Left lung (tissue), 10 donors: ENCODE measurements around the gene SZRD1. TPM values are rescaled to one million over a fixed set of nuclear protein-coding genes. Genes with fewer than 3 reads are reported as not detected.

ENCODE experiments used
- ATAC-seq: fragments of 200-7000 bp; cut with Tn5 transposase; one replicate; pipeline ENCODE4 v1.9.1; 2020; ENCODE audit warnings: moderate library complexity
- DNase-seq, 4 donors: peaks; one replicate each; pipeline ENCODE4 v3.0.0-alpha.2; 2013 to 2020
- H3K27ac ChIP-seq, 2 donors: fragments of 200-600 bp; sonication (generic) in 1 of 2; one replicate each; pipeline versions ENCODE4 v1.5.0 to v1.8.0; 2020 to 2021
- H3K27me3 ChIP-seq, 2 donors: fragments of 200-600 bp; sonication (generic) in 1 of 2; one replicate each; pipeline versions ENCODE4 v1.5.0 to v1.8.0; 2020 to 2021
- H3K36me3 ChIP-seq, 2 donors: fragments of 200-600 bp; sonication (generic) in 1 of 2; one replicate each; pipeline versions ENCODE4 v1.5.0 to v1.8.0; 2020 to 2021
- H3K4me1 ChIP-seq, 2 donors: fragments of 200-600 bp; one replicate each; pipeline ENCODE4 v1.8.0; 2021
- H3K4me3 ChIP-seq, 2 donors: fragments of 200-600 bp; sonication (generic) in 1 of 2; one replicate each; pipeline versions ENCODE4 v1.5.0 to v1.8.0; 2020 to 2021; ENCODE audit warnings: mild to moderate bottlenecking in 1 of 2
- H3K9me3 ChIP-seq, 2 donors: fragments of 200-600 bp; sonication (generic) in 1 of 2; one replicate each; pipeline versions ENCODE4 v1.5.0 to v1.8.0; 2020 to 2021
- intact Hi-C, 2 donors: fragments of 100-400 bp; cut with DNase I; formaldehyde crosslinking; loops; one replicate each; pipeline versions ENCODE4 v1.11.2 to v1.14.2; 2022
- polyA plus RNA-seq, 6 donors: library from polyadenylated mRNA; unstranded; fragments of 120-200 nt; gene quantifications; one replicate each; pipeline ENCODE4 v1.2.1, GENCODE V29; 2013; ENCODE audit not compliant: insufficient read length in 6 of 6
- total RNA-seq, 2 donors: library from RNA; stranded (reverse); fragmentation: NEBNext Ultra II Directional; extraction: Animal tissue kit (Norgen Biotek cat#: 25700); gene quantifications; one replicate each; pipeline ENCODE4 v1.2.1, GENCODE V29; 2021
- TF ChIP-seq, protein P1 (sequence below), 2 donors: fragments of 200-600 bp; sonication (generic) in 1 of 2; IDR thresholded peaks; one replicate each; pipeline versions ENCODE4 v1.5.0 to v1.8.0; 2021; ENCODE audit warnings: antibody characterized with exemption in 2 of 2
- donor health status: DM: no; HTN: yes; CAD: no.
- donor health status: DM: no; HTN: no; CAD: no.

The SZRD1 gene
- total and polyA plus RNA-seq, 8 donors: 69.9 to 134 (median 94.9) TPM

- TF ChIP-seq, protein P1, sequence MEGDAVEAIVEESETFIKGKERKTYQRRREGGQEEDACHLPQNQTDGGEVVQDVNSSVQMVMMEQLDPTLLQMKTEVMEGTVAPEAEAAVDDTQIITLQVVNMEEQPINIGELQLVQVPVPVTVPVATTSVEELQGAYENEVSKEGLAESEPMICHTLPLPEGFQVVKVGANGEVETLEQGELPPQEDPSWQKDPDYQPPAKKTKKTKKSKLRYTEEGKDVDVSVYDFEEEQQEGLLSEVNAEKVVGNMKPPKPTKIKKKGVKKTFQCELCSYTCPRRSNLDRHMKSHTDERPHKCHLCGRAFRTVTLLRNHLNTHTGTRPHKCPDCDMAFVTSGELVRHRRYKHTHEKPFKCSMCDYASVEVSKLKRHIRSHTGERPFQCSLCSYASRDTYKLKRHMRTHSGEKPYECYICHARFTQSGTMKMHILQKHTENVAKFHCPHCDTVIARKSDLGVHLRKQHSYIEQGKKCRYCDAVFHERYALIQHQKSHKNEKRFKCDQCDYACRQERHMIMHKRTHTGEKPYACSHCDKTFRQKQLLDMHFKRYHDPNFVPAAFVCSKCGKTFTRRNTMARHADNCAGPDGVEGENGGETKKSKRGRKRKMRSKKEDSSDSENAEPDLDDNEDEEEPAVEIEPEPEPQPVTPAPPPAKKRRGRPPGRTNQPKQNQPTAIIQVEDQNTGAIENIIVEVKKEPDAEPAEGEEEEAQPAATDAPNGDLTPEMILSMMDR (IDR thresholded peaks at IDR 0.05): no peak
- Histone ChIP-seq H3K4me3 (no peak overlapping the region), H3K27ac (no peak overlapping the region), H3K36me3 (no peaks in the 10 kb centered on the region), H3K9me3 (no peaks in the 10 kb centered on the region), H3K4me1 (no peaks in the 10 kb centered on the region), H3K27me3 (no peaks in the 10 kb centered on the region)
- ATAC-seq: no peak
- intact Hi-C loops: no loop called here
- DNase-seq: no peak
Measured at GRCh38 chr1:16430606-16431005, 63.6 kb downstream of the SZRD1 start.

DNA sequence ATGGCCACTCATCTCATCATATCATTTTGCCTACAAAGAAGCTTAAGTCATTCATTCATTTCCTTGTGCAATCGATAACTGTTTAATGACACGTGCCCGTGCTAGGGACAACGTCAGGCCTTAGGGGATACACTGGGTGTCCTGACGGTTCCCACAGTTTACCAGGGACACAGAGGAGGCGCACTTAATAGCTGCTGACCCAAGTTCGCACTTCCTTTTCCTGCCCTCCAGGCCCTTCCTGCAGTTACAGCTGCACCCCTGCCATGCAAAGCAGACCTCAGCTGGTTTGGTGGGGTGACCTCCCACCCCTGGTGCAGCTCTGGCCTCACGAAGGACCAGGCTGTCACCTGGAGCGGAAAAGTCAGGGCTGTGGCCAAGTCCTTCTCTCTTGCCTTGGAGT is 66.0 kb downstream of the SZRD1 start:
- H3K36me3 ChIP-seq: no peaks in the 10 kb centered on the region
- H3K27me3 ChIP-seq: no peaks in the 10 kb centered on the region
- no peak overlapping the region for H3K4me3 ChIP-seq
- no peak overlapping the region for H3K27ac ChIP-seq
- DNase-seq (no peak), ATAC-seq (no peak)
- intact Hi-C loops: no loop called here
- TF ChIP-seq, protein P1 (IDR thresholded peaks at IDR 0.05): no peak
- no peaks in the 10 kb centered on the region for H3K4me1 ChIP-seq
- no peaks in the 10 kb centered on the region for H3K9me3 ChIP-seq

- Histone ChIP-seq H3K27ac (no peak overlapping the region), H3K4me3 (no peak overlapping the region), H3K9me3 (no peaks in the 10 kb centered on the region), H3K4me1 (no peaks in the 10 kb centered on the region), H3K36me3 (no peaks in the 10 kb centered on the region), H3K27me3 (no peaks in the 10 kb centered on the region)
- no peak for ATAC-seq
- no peak for DNase-seq
- intact Hi-C loops: no loop called here
- TF ChIP-seq, protein P1 (IDR thresholded peaks at IDR 0.05): no peak
Measured at GRCh38 chr1:16434007-16434406, 67.0 kb downstream of the SZRD1 start.

- H3K27ac ChIP-seq: no peak overlapping the region
- intact Hi-C loops: no loop called here
- H3K27me3 ChIP-seq: no peaks in the 10 kb centered on the region
- DNase-seq (no peak), ATAC-seq (no peak)
- no peaks in the 10 kb centered on the region for H3K9me3 ChIP-seq
- no peaks in the 10 kb centered on the region for H3K36me3 ChIP-seq
- TF ChIP-seq, protein P1 (IDR thresholded peaks at IDR 0.05): no peak
- H3K4me3 ChIP-seq: no peak overlapping the region
- H3K4me1 ChIP-seq: no peaks in the 10 kb centered on the region
Measured at GRCh38 chr1:16434501-16434900, 67.5 kb downstream of the SZRD1 start.

- ATAC-seq (no peak), DNase-seq (no peak)
- no peak within 1 kb of the TSS for H3K4me3 ChIP-seq
- no peak within 1 kb of the TSS for H3K27ac ChIP-seq
- H3K27me3 ChIP-seq: no peaks in the 10 kb centered on the region
- intact Hi-C loops: no loop called here
- H3K4me1 ChIP-seq: peaks cover 2 to 19% of the 10 kb centered on the region in 2 donors
- TF ChIP-seq, protein P1 (IDR thresholded peaks at IDR 0.05): no peak
- H3K36me3 ChIP-seq: no peaks in the 10 kb centered on the region
- no peaks in the 10 kb centered on the region for H3K9me3 ChIP-seq
Measured at GRCh38 chr1:16436946-16437474, 70.0 kb downstream of the SZRD1 start, which contains the start of gene SPATA21. TSS of gene SPATA21 (minus strand) at chr1:16437424. CDS start at chr1:16431371, 6,053 bp downstream.
